GM12801 (cell line): ENCODE measurements around the gene RRM2.

Experiments
- TF ChIP-seq, protein P1 (sequence below): IDR thresholded peaks from one replicate; pipeline ENCODE4 v1.5.1; 2011; ENCODE audit warnings: control low read depth; ENCODE audit not compliant: insufficient read length; ENCODE audit errors: extremely low read depth

The RRM2 gene

DNA sequence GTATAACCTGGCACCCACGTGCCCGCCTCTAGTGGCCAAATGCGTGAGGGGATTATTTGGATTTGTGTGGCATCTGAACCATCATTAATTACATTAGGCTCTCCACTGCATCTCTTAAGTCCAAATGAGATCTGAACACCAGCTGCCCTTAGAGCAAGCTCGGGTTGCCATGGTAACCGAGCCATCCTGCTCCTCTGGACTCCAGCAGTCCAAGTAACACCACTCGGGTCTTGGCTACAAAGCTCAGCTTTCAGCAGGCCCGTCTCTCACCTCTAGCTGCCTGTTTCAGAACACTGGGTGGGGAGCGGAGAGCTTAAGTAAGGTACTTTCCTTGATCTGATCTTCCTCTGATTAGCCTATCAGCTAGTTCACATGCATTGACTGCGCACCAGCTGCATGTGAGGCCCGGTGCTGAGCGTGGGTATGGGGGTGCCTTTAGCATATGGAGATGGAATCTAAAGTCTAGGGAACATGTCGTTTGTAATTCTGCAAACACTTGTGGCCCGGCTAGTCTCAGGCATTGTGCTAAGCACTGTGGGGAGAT lies 28.2 kb upstream of the RRM2 start:
- TF ChIP-seq, protein P1, sequence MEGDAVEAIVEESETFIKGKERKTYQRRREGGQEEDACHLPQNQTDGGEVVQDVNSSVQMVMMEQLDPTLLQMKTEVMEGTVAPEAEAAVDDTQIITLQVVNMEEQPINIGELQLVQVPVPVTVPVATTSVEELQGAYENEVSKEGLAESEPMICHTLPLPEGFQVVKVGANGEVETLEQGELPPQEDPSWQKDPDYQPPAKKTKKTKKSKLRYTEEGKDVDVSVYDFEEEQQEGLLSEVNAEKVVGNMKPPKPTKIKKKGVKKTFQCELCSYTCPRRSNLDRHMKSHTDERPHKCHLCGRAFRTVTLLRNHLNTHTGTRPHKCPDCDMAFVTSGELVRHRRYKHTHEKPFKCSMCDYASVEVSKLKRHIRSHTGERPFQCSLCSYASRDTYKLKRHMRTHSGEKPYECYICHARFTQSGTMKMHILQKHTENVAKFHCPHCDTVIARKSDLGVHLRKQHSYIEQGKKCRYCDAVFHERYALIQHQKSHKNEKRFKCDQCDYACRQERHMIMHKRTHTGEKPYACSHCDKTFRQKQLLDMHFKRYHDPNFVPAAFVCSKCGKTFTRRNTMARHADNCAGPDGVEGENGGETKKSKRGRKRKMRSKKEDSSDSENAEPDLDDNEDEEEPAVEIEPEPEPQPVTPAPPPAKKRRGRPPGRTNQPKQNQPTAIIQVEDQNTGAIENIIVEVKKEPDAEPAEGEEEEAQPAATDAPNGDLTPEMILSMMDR = no peak

DNA sequence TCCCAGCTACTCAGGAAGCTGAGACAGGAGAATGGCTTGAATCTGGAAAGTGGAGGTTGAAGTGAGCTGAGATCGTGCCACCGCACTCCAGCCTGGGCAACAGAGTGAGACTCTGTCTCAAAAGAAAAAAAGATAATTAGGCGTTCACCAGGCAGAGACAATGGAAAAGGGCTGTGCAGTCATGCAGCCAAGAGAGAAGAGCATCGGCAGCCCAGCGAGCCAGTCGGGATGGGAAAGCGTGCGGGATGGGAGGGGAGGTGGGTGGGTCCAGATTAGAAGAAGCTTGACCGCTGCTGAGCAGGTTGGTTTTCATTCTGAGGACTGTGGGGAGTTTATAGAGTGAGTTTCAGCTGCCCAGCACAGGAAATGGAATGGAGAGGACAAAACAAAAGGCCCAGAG lies 27.4 kb upstream of the RRM2 start:
- TF ChIP-seq, protein P1 = no peak

DNA sequence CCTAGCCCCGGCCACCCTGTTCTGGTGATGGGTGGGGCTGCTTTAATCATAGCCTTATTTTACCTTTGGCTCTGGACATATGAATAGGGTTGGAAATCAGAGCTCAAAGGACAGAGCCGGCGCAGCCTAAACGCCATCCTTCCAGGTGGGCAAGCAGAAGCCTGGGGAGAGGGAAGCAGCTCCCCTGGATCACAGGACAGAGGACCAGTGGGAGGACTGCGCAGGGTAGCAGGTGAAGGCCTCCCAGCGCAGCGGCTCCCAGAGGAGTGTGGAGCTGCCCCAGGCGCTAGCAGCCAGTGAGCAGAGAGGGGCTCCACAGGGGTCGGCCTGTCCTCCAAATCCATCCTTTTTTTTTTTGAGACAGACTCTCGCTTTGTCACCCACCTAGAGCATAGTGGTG lies 25.9 kb upstream of the RRM2 start:
- TF ChIP-seq, protein P1 = no peak

DNA sequence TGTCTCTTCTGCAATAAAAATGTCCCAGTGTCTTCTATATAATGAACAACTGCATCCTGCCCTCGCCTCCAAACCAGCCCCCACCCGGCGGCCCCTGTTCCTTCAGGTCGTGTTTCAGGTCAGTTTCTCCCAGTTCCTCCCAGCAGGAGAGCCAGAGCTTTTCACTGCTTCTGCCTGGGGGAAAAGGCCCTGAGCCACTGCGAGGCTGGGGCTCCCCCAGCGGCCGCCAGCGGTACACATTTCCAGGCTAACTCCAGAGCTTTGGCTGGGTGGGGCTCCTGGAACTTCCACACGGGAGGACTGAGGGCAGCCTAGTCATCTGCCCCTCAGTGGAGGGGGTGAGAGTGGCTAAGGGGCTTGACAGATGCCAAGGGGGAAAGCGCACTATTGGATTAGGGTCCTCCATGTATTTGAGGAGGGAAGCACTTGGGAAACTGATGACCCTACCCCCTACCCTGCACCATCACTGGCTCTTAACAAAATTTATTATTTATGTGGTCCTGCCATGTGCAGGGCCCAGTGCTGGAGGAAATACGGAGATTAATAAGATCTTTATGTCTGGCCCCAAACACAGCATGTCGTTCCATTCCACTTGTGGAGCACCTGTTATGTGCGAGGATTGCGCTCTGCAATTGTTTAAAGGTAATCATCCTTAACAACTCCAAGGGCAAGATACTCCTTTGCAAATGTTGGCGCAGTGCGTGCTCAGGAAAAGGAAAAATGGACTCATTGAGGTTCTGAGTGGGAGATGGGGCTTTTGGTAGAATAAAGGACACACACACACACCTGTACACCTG lies 25.0 kb upstream of the RRM2 start:
- TF ChIP-seq, protein P1 = no peak

DNA sequence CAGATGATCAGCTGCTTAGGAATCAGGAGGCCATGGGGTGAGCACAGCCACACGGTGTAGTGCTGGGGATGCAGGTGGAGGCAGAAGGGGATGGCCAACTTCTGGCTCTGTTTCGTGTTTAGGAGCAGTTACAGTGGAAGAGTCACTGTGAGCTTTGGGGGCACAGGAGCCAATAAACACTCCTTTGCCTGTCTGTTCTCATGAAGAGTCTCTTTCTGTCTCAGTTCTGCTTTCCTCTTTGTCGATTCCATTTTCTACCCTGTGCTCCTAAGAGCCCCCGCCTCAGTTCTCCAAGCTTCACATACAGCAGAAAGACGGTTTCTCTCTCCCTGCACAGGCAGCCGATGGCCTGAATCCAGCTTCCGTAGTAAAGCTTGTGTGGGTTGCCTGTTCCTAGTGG lies 21.0 kb upstream of the RRM2 start:
- TF ChIP-seq, protein P1 = no peak

DNA sequence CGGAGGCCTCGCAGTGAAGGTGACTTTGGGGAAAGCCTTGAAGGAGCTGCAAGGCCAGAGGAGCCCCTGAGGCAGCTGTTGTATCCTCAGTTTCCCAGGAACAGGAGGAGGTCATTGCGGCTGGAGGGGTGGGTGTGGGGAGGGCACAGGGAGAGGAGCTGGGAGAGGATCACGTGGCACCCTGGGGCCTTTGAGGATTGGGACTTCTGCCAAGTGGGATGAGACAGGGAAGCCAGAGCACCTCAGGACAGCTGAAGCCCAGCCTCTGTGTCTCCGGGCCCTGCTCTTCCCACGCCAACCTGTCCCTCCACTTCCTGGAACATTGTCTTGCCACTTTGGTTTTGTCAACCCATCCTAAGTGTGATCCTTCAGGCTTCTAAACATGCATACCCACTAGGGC lies 19.4 kb upstream of the RRM2 start:
- TF ChIP-seq, protein P1 = no peak

DNA sequence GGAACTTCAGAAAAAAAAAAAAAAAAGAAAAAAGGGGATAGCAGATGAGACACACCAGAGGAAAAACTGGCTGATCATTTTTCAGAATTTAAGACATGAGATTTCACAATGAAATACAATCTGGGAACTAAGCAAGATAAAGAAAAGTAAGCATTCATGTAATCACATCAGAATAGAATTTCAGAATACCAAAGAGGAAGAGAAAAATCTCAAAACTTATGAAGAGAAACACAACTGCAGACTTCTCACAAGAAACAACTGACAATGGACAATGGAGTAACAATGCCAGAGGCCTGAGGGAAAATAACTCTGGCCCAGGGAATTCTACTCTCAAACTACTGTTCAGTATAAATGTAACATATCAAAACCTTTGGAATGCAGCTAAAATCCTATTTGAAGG lies 13.2 kb upstream of the RRM2 start:
- TF ChIP-seq, protein P1 = no peak
